GM19468 (cell line): Measurements from ENCODE around the gene ZNF217.
"Not testable (repeated sequence)": the region's sequence is repeated elsewhere in the genome, so short reads cannot be mapped to it uniquely, and the experiment has no call there.

Source experiments
- ATAC-seq: cut with Tn5 transposase; IDR thresholded peaks from one replicate; pipeline ENCODE4 v1.9.1; 2021; ENCODE audit warnings: mild to moderate bottlenecking, moderate library complexity, moderate number of reproducible peaks; ENCODE audit not compliant: unreplicated experiment; ENCODE audit errors: extremely low read depth

ZNF217 gene

DNA sequence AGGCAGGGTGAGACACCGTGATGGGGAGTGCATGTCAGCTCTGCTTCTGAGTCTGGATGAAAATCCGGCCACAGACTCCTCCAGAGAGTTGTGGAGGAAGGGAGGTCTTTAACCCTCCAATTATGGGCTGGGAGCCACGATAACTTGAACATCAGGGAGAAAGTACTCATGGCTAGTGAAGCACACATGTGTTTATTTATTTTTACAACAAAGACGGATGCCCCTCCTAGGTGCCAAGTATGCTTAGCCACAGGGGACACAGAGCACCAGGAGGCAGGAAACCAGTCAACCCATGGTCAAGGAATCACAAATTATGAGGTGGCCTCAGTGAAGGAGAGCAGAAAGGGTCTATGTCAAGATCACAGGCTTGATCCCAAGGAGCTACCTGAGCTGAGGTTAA lies 54.1 kb downstream of the ZNF217 start:
- no peak for ATAC-seq

DNA sequence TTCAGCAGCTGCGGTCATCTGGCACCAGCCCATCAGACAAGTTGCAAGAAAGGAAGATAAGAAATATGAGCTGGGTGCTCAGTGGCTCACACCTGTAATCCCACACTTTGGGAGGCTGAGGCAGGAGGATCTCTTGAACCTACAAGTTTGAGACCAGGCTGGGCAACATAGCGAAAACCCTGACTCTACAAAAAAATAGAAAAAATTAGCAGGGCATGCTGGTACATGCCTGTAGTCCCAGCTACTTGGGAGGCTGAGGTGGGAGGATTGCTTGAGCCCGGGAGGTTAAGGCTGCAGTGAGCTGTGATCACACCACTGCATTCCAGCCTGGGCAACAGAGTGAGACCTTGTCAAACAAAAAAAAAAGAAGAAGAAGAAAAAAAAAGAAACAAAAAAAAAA lies 57.3 kb downstream of the ZNF217 start:
- ATAC-seq: not testable (repeated sequence)

DNA sequence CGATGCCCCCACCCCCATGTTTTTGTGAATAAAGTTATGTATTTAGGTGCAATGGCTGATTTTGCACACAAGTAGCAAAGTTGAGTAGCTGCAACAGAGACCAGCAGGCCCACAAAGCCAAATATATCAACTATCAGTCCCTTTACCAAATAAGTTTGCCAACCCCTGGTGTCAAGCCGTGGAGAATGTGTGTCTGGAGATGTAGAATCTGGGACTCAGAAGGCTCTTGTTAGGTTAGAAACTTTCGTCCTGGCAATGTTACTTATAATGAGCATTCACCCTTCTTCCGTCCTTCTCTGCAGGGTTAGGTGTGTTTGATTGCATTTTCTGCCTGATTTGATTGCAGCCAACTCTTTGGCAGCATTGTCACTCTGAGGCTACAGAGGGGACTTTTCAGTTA lies 57.8 kb downstream of the ZNF217 start:
- no peak for ATAC-seq

DNA sequence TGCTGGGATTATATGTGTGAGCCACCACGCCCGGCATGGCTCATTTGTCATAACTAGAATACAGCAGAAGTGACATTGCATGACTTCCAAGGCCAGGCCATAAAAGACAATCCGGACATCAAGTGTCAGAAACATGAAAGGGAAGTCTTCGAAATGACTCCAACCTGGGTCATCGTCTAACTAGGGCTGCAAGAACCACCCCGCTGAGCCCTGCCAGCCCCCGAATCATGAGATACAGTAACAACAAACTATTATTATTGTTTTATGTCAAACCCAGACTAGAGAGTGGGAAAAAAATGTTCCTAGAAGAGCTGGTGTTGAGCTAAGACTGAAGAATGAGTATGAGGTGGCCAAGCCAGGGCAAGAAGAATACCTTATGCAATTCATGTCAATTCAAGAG lies 59.6 kb downstream of the ZNF217 start:
- ATAC-seq: no peak

DNA sequence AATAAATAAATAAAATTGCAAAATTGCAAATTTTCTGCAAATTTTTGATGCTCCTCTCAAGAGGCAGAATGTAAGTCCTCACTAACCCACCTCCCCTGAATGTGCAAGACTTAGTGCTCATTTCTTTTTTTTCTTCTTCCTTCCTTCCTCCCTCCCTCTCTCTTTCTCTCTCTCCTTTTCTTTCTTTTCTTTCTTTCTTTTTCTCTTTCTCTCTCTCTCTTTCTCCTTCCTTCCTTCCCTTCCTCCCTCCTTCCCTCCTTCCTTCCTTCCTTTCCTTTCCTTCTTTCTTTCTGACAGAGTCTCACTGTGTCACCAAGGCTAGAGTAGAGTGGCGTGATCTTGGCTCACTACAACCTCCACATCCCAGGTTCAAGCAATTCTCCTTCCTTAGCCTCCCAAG lies 60.1 kb downstream of the ZNF217 start:
- ATAC-seq: no peak

DNA sequence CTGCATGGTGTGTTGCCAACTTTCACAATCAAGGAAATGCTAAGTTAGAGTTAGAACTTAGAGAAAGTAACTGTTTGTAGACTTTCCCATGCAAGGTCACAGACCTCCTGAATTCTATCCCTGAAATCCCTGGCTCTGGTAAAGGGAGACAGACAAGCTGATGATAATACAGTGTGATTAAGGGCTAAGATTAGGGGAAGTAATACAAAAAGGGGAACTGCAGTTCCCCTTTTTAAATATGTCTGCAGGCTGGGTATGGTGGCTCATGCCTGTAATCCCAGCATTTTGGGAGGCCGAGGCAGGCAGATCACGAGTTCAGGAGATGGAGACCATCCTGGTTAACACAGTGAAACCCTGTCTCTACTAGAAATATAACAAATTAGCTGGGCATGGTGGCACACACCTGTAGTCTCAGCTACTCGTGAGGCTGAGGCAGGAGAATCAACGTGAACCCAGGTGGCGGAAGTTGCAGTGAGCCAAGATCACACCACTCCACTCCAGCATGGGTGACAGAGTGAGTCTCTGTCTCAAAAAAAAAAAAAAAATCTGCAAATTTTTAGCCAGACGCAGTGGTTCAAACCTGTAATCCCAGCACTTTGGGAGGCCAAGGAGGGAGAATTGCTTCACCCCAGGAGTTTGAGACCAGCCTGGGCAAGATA lies 60.9 kb downstream of the ZNF217 start:
- ATAC-seq: not testable (repeated sequence)

DNA sequence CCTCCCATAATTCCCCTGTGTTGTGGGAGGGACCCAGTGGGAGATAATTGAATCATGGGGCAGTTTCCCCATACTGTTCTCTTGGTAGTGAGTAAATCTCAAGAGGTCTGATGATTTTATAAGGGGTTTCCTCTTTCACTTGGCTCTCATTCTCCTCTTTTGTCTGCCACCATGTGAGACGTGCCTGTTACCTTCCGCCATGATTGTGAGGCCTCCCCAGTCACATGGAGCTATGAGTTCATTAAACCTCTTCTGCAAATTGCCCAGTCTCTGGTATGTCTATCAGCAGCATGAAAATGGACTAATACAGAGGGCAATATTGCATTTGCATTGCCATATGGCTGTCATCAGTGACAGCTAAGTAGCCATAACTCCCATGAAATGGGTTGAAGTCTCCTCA lies 63.2 kb downstream of the ZNF217 start:
- no peak for ATAC-seq

DNA sequence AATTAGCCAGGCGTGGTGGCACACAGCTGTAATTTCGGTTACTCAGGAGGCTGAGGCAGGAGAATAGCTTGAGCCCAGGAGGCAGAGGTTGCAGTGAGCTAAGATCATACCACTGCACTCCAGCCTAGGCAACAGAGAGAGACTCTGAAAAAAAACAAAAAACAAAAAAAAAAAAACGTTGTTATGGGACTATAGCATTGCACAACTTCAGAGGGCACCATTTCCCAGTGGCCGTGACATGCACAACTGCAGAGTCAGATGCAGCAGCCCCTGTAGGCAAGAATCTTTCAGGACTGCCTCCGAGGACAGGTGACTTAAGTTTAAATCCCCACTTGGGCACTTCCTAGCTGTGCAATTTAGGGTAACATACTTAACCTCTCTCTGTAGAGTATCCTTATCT lies 64.0 kb downstream of the ZNF217 start:
- ATAC-seq: no peak

DNA sequence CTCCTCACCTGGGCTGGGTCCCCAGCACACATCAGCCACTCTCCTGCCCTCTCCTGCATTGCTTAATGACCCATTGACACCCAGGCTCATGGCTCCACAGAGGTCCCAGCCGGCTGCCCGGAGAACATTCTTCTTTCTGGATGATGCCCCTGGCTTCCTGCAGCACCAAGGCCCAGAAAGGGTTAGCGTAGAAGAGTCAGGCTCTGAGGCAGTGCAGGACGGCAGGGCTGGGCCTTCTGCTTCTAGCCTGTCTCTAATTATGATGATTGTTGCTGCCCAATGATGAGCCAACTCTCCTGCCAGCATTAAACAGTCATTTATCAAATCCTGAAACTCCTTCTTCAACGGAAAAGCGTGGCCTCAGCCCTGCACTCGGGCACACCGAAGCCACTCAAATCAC lies 66.4 kb downstream of the ZNF217 start:
- ATAC-seq: no peak

DNA sequence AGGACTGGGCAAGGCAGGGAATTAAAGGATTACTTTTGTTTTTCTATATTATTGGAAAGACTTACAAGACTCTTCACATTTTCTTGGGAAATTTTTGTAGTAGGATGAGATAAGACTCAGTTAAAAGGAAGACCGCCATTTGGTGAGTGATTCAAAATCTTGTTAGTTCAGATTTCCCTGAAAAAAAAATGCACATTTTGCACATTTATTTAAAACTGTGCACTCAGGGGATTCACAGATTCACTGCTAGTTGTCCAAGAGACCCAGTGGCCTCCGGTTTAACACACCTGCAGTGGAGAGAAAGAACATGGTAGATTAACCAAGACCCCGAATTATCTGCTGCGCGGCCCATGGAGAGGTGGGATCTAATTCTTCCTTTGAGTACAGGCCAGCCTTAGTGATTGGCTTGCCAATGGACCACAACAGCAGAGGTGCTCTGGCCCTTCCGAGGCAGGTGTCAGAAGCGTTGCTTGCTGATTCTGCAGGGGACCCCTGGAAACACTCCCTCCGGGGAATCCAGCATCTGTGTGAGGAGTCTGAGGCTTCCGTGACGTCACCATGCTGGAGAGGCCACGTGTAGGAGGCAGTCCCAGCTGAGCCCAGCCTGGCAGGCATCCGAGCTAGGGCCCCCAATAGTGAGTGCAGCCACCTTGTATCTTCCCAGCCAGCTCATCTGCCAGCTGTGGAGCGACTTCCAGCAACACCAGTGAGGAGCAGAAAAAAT lies 68.9 kb downstream of the ZNF217 start:
- no peak for ATAC-seq

DNA sequence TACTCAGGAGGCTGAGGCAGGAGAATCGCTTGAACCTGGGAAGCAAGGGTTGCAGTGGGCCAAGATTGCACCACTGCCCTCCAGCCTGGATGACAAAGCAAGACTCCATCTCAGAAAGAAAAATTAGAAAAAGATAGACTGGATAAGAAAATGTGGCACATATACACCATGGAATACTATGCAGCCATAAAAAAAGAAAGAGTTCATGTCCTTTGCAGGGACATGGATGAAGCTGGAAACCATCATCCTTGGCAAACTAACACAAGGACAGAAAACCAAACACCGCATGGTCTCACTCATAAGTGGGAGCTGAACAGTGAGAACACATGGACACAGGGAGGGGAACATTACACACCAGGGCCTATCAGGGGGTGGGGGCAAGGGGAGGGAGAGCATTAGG lies 70.0 kb downstream of the ZNF217 start:
- not testable (repeated sequence) for ATAC-seq

DNA sequence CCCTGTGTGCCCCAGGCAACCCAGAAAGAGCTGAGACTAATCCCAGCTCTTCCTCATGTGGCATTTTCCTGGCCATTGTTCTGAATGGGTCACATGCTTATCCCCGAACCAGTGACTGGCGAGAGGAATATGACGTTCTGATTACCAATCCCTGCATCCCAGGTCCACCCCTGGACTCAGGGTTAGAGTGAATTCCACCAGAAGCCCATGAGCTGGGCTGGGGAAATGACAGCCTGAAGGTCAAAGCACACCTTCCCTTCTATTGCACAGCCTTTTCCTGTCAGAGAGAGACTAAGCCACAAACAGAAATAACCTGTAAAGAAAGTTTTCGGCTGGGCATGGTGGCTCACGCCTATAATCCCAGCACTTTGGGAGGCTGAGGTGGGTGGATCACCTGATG lies 70.9 kb downstream of the ZNF217 start:
- ATAC-seq: no peak

DNA sequence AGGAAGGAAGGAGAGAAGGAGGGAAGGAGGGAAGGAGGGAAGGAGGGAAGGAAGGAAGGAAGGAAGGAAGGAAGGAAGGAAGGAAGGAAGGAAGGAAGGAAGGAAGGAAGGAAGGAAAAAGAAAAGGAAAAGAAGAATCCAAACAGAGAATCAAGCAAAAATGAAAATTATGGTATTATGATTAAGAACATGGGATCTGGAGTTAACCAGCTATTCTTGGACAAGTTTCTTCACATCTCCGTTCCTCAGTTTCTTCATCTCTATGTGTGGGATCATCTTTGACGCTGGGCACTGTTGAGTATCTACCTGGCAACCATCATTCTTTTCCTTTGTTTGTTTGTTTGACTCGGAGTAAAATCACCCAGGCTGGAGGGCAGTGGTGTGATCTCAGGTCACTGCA lies 71.6 kb downstream of the ZNF217 start:
- ATAC-seq: no peak

DNA sequence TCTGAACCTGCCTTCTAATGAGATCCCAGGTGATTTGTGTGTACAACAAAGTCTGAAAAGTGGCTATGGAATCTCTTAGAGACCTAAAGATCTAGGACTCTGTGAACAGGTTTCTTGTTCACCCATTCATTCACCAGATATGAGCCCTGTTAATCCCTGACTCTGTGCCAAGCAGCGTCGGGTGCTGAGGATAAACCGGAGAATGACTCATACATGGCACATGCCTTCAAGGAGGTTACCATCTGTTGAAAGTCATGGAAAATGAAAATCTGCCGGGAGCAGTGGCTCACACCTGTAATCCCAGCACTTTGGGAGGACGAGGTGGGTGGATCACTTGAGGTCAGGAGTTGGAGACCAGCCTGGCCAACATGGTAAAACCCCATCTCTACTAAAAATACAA lies 72.2 kb downstream of the ZNF217 start:
- ATAC-seq: not testable (repeated sequence)

DNA sequence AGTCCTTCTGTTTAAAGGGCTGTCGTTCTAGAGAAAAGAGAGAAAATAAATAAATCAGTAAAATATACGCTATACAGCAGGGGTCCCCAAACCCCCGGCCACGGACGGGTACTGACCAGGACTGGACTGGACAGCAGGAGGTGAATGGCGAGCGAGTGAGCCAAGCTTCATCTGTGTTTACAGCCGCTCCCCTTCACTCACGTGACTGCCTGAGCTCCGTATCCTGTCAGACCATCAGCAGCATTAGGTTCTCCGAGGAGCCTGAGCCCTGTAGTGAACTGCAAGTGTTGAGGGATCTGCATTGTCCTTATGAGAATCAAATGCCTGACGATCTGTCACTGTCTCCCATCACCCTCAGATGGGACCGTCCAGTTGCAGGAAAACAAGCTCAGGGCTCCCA lies 76.5 kb downstream of the ZNF217 start:
- no peak for ATAC-seq
